Fibroblast of pulmonary artery (primary cell): ENCODE results near the gene PLB1.

Experiments used
- DNase-seq: peaks from one replicate; pipeline ENCODE4 v3.0.0-alpha.2; 2010; ENCODE audit warnings: low read depth
- H3K4me3 ChIP-seq: replicated peaks from 2 replicates; pipeline ENCODE4 v1.5.1; 2011; ENCODE audit warnings: low read depth, mild to moderate bottlenecking, control low read depth, low read length, moderate library complexity
- TF ChIP-seq, protein P1 (sequence below): IDR thresholded peaks from 2 replicates; pipeline ENCODE4 v1.5.1; 2011; ENCODE audit warnings: mild to moderate bottlenecking, control low read depth, low read length, inconsistent platforms; ENCODE audit errors: missing control alignments

The PLB1 gene

DNA sequence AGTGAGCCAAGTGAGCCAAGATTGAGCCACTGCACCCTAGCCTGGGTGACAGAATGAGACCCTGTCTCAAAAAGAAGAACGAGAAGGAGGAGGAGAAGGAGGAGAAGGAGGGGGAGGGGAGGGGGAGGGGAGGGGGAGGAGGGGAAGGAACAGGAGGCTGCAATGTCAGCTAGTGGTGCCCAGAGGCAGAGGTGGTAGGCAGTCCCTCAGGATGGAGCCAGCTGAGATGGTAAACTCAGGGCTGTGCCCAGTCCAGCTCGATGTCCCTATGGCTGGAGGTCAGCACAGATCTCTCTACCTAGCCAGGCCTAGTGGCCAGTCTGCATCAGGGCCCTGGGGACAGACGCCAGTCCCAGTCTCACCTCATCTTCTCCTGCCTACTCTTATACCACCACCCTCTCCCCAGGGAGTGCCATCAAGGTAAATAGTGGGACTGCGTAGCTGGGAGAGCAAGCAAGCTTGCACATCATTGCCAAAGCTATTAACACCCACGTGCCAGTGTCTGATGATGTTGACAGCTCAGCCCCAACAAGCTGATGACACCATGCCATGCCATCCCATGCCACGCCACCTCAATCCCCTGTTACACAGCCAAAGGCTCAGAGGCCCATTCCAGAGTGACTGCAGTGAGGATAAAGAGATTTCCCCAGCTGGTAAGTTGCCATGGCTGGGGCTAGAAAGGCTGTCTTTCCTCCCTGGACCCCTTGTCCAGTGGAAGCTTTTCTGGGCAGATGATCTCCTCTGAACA lies 7.6 kb upstream of the PLB1 start:
- H3K4me3 ChIP-seq = no peak overlapping the region
- TF ChIP-seq, protein P1, sequence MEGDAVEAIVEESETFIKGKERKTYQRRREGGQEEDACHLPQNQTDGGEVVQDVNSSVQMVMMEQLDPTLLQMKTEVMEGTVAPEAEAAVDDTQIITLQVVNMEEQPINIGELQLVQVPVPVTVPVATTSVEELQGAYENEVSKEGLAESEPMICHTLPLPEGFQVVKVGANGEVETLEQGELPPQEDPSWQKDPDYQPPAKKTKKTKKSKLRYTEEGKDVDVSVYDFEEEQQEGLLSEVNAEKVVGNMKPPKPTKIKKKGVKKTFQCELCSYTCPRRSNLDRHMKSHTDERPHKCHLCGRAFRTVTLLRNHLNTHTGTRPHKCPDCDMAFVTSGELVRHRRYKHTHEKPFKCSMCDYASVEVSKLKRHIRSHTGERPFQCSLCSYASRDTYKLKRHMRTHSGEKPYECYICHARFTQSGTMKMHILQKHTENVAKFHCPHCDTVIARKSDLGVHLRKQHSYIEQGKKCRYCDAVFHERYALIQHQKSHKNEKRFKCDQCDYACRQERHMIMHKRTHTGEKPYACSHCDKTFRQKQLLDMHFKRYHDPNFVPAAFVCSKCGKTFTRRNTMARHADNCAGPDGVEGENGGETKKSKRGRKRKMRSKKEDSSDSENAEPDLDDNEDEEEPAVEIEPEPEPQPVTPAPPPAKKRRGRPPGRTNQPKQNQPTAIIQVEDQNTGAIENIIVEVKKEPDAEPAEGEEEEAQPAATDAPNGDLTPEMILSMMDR = no peak
- DNase-seq = no peak

DNA sequence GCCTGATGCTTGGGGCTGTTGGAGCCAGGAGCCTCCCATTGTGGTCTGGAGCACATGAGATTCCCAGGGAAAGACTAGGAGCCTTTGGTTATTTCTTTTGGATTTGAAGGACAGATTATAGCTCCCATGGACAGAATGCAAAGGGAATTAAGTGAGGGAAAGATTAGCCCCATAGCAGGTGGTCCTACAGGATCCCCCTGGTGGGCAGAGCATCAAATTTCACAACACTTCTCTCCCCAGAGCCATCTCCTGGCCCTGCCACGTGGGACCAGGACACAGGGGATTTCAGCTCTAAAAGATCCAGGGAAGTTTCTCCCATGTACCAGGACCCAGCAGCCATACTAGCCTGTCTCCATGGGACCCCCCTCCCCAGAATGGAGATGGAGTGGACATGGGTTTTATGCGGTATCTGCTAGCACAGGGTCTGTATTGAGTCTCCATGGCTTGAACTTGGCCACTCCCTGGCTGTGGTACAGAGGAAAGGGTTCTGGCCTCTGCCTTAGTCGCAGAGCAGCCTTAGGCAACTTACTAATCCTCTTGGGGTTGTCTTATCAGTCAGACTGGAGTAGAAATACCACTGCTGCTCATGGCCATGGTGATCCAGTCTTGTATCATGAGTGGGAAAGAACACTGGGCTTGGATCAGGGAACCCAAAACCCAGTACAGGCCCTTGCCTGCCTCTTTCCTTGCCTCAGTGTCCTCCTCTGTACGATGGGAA lies 6.8 kb upstream of the PLB1 start:
- TF ChIP-seq, protein P1 = no peak
- no peak for DNase-seq
- H3K4me3 ChIP-seq = no peak overlapping the region

DNA sequence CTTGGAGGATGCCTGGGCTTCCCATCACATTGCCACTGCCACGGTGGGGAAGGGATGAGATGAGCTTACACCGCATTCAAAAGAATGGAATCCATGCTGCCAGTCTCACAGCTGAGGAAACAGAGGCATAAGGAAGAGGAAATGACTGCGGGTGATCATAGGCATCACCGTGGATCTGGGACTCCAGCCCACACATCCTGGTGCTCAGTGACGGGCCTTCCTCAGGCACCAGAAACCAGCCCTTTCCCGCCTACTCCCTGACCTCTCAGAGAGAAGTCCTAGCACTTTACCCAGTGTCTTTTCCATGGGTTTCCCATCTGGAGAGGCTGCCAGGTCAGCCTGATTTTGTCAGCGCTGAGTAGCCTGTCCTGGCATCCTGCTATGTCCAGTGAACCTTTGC lies 5.3 kb upstream of the PLB1 start:
- no peak overlapping the region for H3K4me3 ChIP-seq
- DNase-seq = no peak
- TF ChIP-seq, protein P1 = no peak

DNA sequence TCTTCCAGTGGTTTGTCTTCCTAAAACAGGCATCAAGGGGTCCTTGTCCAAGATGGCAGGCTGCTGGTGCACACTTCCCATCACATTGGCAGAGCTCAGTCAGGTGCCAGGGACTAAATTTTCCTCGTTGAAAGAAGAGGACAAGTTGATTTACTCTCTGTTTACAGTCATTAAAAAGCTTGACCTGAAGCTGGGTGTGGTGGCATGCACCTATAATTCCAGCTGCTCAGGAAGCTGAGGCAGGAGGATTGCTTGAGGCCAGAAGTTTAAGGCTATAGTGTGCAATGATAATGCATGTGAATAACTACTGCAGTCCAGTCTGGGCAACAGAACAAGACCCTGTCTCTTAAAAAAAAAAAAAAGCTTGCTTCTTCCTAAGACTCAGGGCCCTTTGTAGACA lies 3.6 kb upstream of the PLB1 start:
- TF ChIP-seq, protein P1 = no peak
- no peak overlapping the region for H3K4me3 ChIP-seq
- no peak for DNase-seq

DNA sequence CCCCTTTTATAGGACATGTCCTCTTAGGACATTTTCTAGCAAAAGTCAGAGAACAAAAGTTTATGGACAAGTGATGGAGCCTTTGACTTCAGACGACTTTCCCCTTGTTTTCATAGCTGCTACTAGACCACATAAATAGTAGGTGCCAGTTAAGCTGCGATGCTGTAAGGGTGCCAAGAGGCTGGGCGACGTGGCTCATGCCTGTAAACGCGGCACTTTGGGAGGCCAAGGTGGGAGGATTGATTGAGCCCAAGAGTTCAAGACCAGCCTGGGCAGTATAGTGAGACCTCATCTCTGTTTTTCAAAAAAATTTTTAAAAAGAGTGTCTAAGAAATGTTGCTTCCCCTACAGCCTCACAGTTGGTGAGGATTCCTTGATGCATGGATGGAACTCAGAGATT lies 2.2 kb upstream of the PLB1 start:
- TF ChIP-seq, protein P1 = no peak
- DNase-seq = no peak
- no peak overlapping the region for H3K4me3 ChIP-seq

DNA sequence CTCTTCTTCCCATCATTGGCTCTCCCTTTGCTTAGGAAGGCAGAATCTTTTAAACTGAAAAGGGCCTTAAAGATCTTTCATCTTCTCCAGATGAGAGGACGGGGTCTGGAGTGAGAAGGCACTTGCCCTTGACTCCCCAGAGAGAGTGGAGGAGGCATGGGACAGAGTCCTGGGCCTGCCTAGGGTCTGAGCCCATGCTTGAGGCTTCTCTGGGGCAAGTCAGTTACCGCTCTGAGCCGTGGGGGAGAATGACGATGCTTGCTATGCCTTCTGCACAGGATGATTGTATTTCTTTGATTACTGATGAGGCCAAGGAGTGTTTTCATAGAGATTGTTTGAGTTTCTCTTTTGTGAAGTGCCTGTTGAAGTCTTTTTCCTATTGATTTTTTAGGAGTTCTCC lies 921 bp downstream of the PLB1 start:
- no peak for DNase-seq
- TF ChIP-seq, protein P1 = no peak
- H3K4me3 ChIP-seq = no peak overlapping the region
